Measurements from ENCODE around the gene MAP3K3.

- TF ChIP-seq ZNF558 (tag by site-specific recombination; IDR thresholded peaks at IDR 0.05) (no peak), ZNF324 (tag by site-specific recombination; IDR thresholded peaks at IDR 0.05) (no peak), ZNF416 (tag by site-specific recombination; IDR thresholded peaks at IDR 0.05) (no peak)
These were observed 58.5 kb downstream of the MAP3K3 start for GRCh38 chr17:63680700-63681099.

All from HEK293 (cell line).